NCI-H510A (cell line): Measurements from ENCODE around the gene TLCD2.
"Not testable (repeated sequence)": the region's sequence is repeated elsewhere in the genome, so short reads cannot be mapped to it uniquely, and the experiment has no call there.

Source experiments
- DNase-seq: peaks from one replicate; lab custom pipeline; 2025; lab: John Stamatoyannopoulos, UW

Gene TLCD2

GRCh38 chr17:1735834-1736347 is 25.7 kb upstream of the TLCD2 start:
- no peak for DNase-seq

- no peak for DNase-seq
Observed at GRCh38 chr17:1735418-1735817, 25.2 kb upstream of the TLCD2 start.

GRCh38 chr17:1733759-1734158 is 23.6 kb upstream of the TLCD2 start:
- no peak for DNase-seq

GRCh38 chr17:1732833-1733321 is 22.7 kb upstream of the TLCD2 start:
- no peak for DNase-seq

GRCh38 chr17:1732241-1732832 is 22.2 kb upstream of the TLCD2 start:
- DNase-seq = no peak

- DNase-seq = no peak
Observed at GRCh38 chr17:1731194-1731506, 21.0 kb upstream of the TLCD2 start.

GRCh38 chr17:1730326-1731193 is 20.4 kb upstream of the TLCD2 start:
- no peak for DNase-seq

GRCh38 chr17:1729966-1730325 is 19.8 kb upstream of the TLCD2 start:
- DNase-seq = no peak

- DNase-seq = no peak
Observed at GRCh38 chr17:1727876-1728630, 17.9 kb upstream of the TLCD2 start.

- DNase-seq = no peak
Observed at GRCh38 chr17:1727258-1727789, 17.1 kb upstream of the TLCD2 start.

GRCh38 chr17:1726626-1727257 is 16.6 kb upstream of the TLCD2 start:
- DNase-seq = no peak

GRCh38 chr17:1725642-1726511 is 15.7 kb upstream of the TLCD2 start:
- no peak for DNase-seq

- no peak for DNase-seq
Observed at GRCh38 chr17:1724869-1725641, 14.9 kb upstream of the TLCD2 start.

GRCh38 chr17:1724351-1724868 is 14.2 kb upstream of the TLCD2 start, which contains the start of gene WDR81:
TSS of gene WDR81 (plus strand) at chr17:1724704. CDS start at chr17:1724960, 256 bp downstream.
- peak; percentile 38 for DNase-seq

GRCh38 chr17:1722022-1722421 is 11.8 kb upstream of the TLCD2 start:
- DNase-seq = not testable (repeated sequence)

- DNase-seq = no peak
Observed at GRCh38 chr17:1720856-1721386, 10.7 kb upstream of the TLCD2 start.

- DNase-seq = no peak
Observed at GRCh38 chr17:1718362-1719165, 8.4 kb upstream of the TLCD2 start.

GRCh38 chr17:1716912-1717695 is 6.9 kb upstream of the TLCD2 start:
- peak; percentile 89 for DNase-seq
